ENCODE data around the gene FAM107B.

- TF ChIP-seq CTCF (tag by site-specific recombination; IDR thresholded peaks at IDR 0.05) (no peak), ZNF354C (tag by site-specific recombination; IDR thresholded peaks at IDR 0.05; ENCODE audit: borderline replicate concordance, low read depth) (no peak), ZNF280C (tag by site-specific recombination; IDR thresholded peaks at IDR 0.05) (no peak), FEZF1 (tag by site-specific recombination; IDR thresholded peaks at IDR 0.05) (no peak), HIC1 (tag by site-specific recombination; IDR thresholded peaks at IDR 0.05) (no peak), ATF2 (tag by site-specific recombination; IDR thresholded peaks at IDR 0.05; ENCODE audit: low read depth) (no peak), ZNF18 (tag by site-specific recombination; IDR thresholded peaks at IDR 0.05) (no peak), TCF7L2 (IDR thresholded peaks at IDR 0.05; ENCODE audit: borderline replicate concordance, low read depth, low read length) (no peak), ZNF37A (tag by site-specific recombination; IDR thresholded peaks at IDR 0.05) (no peak), BCL11B (tag by site-specific recombination; IDR thresholded peaks at IDR 0.05; ENCODE audit: low read depth) (no peak)
Observed at GRCh38 chr10:14699482-14699881, 75.2 kb downstream of the FAM107B start.

All from HEK293 (cell line).